NB4 (cell line): Measurements from ENCODE around the gene NDEL1.

Experiments used
- DNase-seq: peaks from one replicate; pipeline ENCODE4 v3.0.0; 2010; ENCODE audit warnings: low read depth
- H3K4me3 ChIP-seq: one replicate; pipeline ENCODE4 v1.5.1; 2011; ENCODE audit warnings: mild to moderate bottlenecking, low read depth, low read length, moderate library complexity
- MYC ChIP-seq: IDR thresholded peaks from 2 replicates; pipeline ENCODE4 v1.6.1; 2011; ENCODE audit warnings: low read depth, low read length
- POLR2A ChIP-seq: IDR thresholded peaks from 2 replicates; pipeline ENCODE4 v1.6.1; 2011; ENCODE audit warnings: mild to moderate bottlenecking; ENCODE audit not compliant: insufficient read length; ENCODE audit errors: extremely low read depth
- TF ChIP-seq, protein P1 (sequence below): IDR thresholded peaks from 2 replicates; pipeline ENCODE4 v1.6.1; 2011; ENCODE audit warnings: low read depth, low read length
- TF ChIP-seq, protein P2 (sequence below): IDR thresholded peaks from one replicate; pipeline ENCODE4 v1.5.1; 2012; ENCODE audit warnings: low read depth, low read length

NDEL1 gene

DNA sequence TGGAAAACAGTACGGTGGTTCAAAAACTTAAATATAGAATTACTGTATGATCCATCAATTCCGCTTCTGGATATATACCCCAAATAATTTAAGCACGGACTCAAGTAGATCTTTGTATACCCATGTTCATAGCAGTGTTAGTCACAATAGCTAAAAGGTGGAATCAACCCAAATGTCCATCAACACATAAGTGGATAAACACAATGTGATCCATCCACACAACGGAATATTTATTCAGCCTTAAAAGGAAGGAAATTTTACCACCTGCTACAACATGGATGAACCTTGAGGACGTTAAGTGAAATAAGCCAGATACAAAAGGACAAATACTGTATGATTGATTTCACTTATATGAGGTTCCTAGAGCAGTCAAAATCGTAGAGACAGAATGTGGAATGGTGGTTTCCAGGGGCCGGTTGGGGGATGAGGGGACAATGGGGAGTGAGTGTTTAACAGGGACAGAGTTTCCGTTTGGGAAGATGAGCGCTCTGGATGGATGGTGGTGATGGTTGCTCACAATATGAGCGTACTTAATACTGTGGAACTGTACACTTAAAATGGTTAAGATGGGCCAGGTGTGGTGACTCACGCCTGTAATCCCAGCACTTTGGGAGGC, 32.7 kb upstream of the NDEL1 start:
- TF ChIP-seq POLR2A = no peak
- TF ChIP-seq, protein P1, sequence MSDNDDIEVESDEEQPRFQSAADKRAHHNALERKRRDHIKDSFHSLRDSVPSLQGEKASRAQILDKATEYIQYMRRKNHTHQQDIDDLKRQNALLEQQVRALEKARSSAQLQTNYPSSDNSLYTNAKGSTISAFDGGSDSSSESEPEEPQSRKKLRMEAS = no peak
- TF ChIP-seq, protein P2, sequence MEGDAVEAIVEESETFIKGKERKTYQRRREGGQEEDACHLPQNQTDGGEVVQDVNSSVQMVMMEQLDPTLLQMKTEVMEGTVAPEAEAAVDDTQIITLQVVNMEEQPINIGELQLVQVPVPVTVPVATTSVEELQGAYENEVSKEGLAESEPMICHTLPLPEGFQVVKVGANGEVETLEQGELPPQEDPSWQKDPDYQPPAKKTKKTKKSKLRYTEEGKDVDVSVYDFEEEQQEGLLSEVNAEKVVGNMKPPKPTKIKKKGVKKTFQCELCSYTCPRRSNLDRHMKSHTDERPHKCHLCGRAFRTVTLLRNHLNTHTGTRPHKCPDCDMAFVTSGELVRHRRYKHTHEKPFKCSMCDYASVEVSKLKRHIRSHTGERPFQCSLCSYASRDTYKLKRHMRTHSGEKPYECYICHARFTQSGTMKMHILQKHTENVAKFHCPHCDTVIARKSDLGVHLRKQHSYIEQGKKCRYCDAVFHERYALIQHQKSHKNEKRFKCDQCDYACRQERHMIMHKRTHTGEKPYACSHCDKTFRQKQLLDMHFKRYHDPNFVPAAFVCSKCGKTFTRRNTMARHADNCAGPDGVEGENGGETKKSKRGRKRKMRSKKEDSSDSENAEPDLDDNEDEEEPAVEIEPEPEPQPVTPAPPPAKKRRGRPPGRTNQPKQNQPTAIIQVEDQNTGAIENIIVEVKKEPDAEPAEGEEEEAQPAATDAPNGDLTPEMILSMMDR = no peak
- TF ChIP-seq MYC = no peak
- no peak for DNase-seq
- H3K4me3 ChIP-seq = no peak overlapping the region

DNA sequence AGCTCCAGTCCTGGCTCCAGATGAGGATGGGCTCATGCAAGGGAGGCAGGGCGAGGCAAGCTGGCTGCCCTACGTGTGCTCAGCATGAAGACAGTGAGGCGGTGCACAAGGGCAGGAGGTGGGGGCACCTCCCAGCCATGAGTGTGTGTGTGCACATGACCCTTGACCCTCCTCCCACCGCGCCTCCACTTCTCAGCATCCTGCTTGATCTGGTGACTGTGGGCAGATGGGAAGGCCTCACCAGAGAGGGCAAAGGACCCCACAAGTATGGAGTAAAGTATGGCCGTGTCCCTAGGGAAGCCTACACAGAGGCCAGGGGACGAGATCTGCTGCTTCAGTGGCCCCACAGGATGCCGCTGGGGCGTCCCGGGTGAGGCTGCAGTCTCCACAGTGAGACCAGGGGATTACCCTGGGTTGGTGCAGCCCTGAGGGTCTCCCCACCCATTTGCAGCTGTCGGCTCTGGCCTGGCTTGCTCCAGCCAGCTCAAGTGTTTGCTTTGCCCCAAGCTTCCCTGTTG, 30.1 kb upstream of the NDEL1 start:
- H3K4me3 ChIP-seq = no peak overlapping the region
- TF ChIP-seq MYC = no peak
- TF ChIP-seq POLR2A = no peak
- TF ChIP-seq, protein P1 = no peak
- TF ChIP-seq, protein P2 = no peak
- no peak for DNase-seq

DNA sequence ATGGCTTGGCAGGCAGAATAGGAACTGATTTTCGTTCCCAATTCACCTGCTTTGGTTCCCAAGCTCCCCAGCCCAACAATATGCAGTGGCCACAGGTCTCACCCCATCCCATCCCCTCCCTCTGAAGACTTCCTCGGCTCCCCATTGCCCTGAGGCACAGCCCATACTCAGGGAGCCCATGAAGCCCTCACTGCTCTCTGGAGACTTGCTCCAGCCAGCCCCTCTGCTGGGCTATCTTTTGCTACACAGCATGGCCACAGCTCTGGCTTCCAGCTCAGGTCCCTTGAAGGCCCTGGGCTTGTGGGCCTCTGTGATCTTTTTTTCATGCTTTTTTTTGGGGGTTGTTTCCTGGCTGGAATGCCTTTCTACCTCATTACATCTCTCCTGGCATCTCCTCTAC, 29.5 kb upstream of the NDEL1 start:
- DNase-seq = no peak
- no peak overlapping the region for H3K4me3 ChIP-seq
- TF ChIP-seq, protein P2 = no peak

DNA sequence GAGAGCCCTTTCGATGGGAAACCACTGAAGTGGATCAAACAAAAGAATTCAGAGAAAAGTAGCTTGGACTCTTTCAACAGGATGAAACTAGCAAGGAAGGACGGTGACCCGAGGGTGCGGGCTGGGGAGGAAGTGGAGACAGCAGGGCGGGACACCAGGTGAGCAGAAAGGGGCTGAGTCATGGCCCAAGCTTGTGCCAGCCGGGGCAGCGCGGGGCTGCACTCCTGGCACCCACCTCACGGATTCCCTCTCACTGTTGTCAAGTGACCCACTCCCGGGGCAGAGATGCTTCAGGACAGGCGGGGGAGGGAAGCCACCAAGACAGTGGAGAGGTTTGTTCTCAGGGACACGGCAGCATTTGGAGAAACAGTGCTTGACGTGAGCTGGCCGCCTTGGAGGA, 27.3 kb upstream of the NDEL1 start:
- no peak for DNase-seq
- TF ChIP-seq POLR2A = no peak
- TF ChIP-seq, protein P2 = no peak
- TF ChIP-seq, protein P1 = no peak
- TF ChIP-seq MYC = no peak
- no peak overlapping the region for H3K4me3 ChIP-seq

DNA sequence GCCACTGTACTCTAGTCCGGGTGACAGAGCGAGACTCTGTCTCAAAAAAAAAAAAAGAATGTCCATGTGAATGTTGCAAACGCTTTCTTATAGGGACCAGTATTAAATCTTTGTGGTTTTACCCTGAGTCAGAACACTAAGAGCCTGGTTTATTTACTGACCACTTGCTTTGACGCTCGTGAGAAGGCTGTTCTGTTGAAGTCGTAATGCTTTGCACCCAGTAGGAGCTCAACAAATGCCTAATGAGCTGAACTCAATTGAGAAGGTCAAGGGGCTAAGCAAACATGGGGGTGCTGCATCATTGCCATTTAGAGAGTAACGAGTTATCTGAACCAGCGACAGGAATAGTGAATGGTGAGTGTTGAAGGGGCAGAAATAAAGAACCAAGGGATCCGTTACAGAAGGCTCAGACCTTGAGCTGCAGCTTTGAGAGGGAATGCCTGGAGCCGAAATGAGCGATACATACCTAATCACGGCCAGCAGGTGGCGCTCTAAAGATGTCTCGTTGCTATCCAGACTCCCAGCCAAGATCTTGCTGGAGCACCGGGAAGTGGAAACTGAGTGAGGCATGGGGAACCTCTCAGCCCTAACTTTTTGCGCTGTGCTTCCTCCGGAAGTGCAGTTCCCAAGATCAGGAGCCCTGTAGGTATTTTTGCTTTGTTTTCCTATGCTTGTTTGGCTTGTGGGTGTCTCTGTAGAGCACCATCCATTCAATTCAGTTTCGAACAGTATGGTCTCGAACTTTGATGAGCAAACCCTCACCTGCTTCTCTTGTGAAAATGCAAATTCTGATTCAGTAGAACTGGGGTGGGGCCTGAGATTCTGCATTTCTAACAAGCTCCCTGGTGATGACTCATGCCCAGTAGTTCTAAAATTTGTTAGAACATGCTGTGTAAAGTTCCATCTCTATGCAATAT, 25.5 kb upstream of the NDEL1 start:
- H3K4me3 ChIP-seq = no peak overlapping the region
- TF ChIP-seq, protein P2 = peak; percentile 70
- TF ChIP-seq, protein P1 = no peak
- no peak for TF ChIP-seq POLR2A
- peak; percentile 77 for DNase-seq
